Activated CD8-positive, alpha-beta memory T cell treated with anti-CD3 and anti-CD28 coated beads, Interleukin-2, amount 10 ng/mL, durations not matched to agents 7 days and 5 days (primary cell): Measurements from ENCODE around the gene TNFAIP1. TPM values are rescaled to one million over a fixed set of nuclear protein-coding genes. Genes with fewer than 3 reads are reported as not detected.
"Not testable (repeated sequence)": the region's sequence is repeated elsewhere in the genome, so short reads cannot be mapped to it uniquely, and the experiment has no call there.

ENCODE experiments used
- ATAC-seq: fragments of 150-1000 bp; cut with Tn5 transposase; one replicate; pipeline ENCODE4 v1.10.0; 2021; ENCODE audit warnings: moderate library complexity
- CTCF ChIA-PET: fragments of 350-600 bp; sonication (Branson Sonifier 250); formaldehyde crosslinking; loops from one replicate; lab custom pipeline; 2021; ENCODE audit warnings: antibody characterized with exemption; lab: Charles Lee
- DNase-seq: peaks from one replicate; pipeline ENCODE4 v3.0.0-alpha.2; 2020
- H3K27ac Mint-ChIP-seq: one replicate; pipeline ENCODE4 v1.8.0; 2021; ENCODE audit warnings: mild to moderate bottlenecking, mixed read lengths
- H3K27me3 Mint-ChIP-seq: one replicate; pipeline ENCODE4 v1.8.0; 2021; ENCODE audit warnings: mixed read lengths
- H3K36me3 Mint-ChIP-seq: one replicate; pipeline ENCODE4 v1.8.0; 2021; ENCODE audit warnings: mild to moderate bottlenecking, mixed read lengths
- H3K4me1 Mint-ChIP-seq: one replicate; pipeline ENCODE4 v1.8.0; 2021; ENCODE audit warnings: mixed read lengths
- H3K4me3 Mint-ChIP-seq: one replicate; pipeline ENCODE4 v1.8.0; 2021; ENCODE audit warnings: mild to moderate bottlenecking, moderate library complexity, mixed read lengths
- H3K9me3 Mint-ChIP-seq: one replicate; pipeline ENCODE4 v1.8.0; 2022; ENCODE audit warnings: low read depth, mixed read lengths
- total RNA-seq, 2 experiments: library from RNA; stranded (reverse); gene quantifications; one replicate each; pipeline ENCODE4 v1.2.3, GENCODE V29; 2021

Gene TNFAIP1
- 10 to 100 TPM; 19.5 to 22.2 TPM for total RNA-seq

DNA sequence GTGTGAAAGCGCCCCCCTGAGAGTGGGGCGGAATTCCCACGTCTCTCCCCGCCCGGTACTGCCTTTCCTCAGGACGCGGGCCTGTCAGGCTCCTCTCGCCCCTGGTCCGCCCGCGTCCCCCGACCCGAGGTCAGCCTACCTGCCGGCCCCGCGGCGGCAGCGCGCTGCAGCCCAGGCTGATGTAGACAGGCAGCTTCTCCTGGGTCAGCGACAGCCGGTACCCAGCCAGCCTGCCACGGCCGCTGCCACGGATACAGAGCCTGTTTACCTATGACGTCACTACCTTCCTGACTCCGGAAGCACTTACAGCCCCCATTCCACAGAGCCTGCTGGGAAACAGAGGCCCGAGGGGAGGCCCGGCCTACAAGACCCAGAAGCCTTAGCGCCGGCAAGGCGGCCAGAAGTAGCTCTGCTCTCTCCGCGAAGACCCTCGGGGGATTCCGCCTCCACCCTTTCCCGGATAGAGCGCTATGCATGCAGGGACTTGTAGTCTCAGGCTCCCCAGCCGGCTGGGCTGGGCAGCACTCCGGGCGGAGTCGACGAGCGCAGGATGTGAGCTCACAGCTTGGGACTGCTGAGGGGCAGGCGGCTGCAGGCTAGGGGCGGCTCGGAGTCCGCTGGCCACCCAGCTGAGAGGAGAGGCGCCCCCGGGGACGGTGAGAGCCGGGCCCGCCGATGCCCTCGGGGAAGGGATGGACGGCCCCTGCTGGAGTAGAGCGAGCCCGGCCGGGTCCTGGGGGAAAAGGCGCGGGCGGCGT, at the start of gene TNFAIP1, which contains the start of gene IFT20:
Gene TNFAIP1, plus strand, starts transcription at position 561 of the 758 bp plus-strand sequence. CDS start 3,761 bp downstream, outside the sequence.
Gene IFT20, minus strand, starts transcription at position 272 of the 758 bp plus-strand sequence. CDS start 3,487 bp downstream, outside the sequence.
- H3K9me3 Mint-ChIP-seq: no peaks in the 10 kb centered on the region
- no peaks in the 10 kb centered on the region for H3K27me3 Mint-ChIP-seq
- peaks cover 36% of the 10 kb centered on the region for H3K4me1 Mint-ChIP-seq
- peak; percentile 100 for DNase-seq
- H3K36me3 Mint-ChIP-seq: peaks cover 3% of the 10 kb centered on the region
- H3K27ac Mint-ChIP-seq: peak within 1 kb of the TSS; percentile 92
- peak within 1 kb of the TSS; percentile 97 for H3K4me3 Mint-ChIP-seq
- ATAC-seq: peak; percentile 96
- CTCF ChIA-PET: interaction anchor here (0.6 to 4.3 kb wide), 17 partner anchors 9 to 685 kb away, joined by 3 to 31 read pairs (median 3); partner anchors contain the start of genes BLTP2, POLDIP2 and TMEM97

DNA sequence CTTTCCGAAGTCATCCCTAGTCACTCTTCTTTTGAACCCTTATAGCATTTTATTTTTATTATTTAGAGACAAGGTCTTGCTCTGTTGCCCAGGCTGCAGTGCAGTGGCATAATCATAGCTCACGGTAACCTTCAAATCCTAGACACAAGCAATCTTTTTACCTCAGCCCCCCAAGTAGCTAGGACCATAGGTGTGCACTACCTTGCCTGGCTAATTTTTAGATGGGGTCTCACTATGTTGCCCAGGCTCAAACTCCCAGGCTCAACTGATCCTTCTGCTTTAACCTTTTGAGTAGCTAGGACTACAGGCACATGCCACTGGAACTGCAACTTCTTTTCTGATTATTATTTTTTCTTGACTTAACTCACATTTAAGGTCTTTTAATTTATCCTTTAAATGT, 49.6 kb upstream of the TNFAIP1 start:
- no peak overlapping the region for H3K27ac Mint-ChIP-seq
- no peaks in the 10 kb centered on the region for H3K36me3 Mint-ChIP-seq
- no peak overlapping the region for H3K4me3 Mint-ChIP-seq
- H3K27me3 Mint-ChIP-seq: peaks cover 29% of the 10 kb centered on the region
- H3K9me3 Mint-ChIP-seq: no peaks in the 10 kb centered on the region
- CTCF ChIA-PET: no interaction called here
- DNase-seq (no peak), ATAC-seq (no peak)
- no peaks in the 10 kb centered on the region for H3K4me1 Mint-ChIP-seq

GRCh38 chr17:28290703-28291102, 44.9 kb upstream of the TNFAIP1 start:
- H3K27me3 Mint-ChIP-seq: peaks cover 37% of the 10 kb centered on the region
- H3K36me3 Mint-ChIP-seq: no peaks in the 10 kb centered on the region
- ATAC-seq (no peak), DNase-seq (no peak)
- H3K9me3 Mint-ChIP-seq: no peaks in the 10 kb centered on the region
- CTCF ChIA-PET: no interaction called here
- H3K4me1 Mint-ChIP-seq: peaks cover 2% of the 10 kb centered on the region
- H3K4me3 Mint-ChIP-seq: no peak overlapping the region
- no peak overlapping the region for H3K27ac Mint-ChIP-seq

DNA sequence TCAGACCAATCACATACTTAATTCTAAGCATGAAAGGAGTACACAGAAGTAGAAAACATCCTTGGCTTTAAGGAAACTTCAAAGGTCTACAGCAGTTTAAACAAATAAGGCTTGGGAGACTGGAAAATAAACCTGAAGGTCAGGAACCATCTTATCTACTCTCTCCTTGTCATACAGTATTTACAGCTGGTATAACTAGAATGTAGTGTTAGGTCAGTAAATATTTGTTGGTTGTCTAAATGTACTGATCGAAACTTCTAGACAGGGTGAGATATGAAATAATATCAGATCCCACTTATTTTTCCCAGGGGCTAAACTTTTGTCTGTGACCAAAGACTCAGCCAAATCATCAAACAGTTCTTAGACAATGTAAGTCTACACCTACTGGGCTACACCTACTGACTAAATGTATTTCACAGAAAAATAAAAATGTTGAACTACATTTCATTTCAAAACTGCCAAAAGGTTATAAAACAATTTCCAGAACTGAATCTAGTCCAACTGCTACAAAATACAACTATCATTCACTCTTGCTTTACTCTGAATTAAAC, 43.7 kb upstream of the TNFAIP1 start:
- no peak for DNase-seq
- peaks cover 3% of the 10 kb centered on the region for H3K4me1 Mint-ChIP-seq
- no peaks in the 10 kb centered on the region for H3K9me3 Mint-ChIP-seq
- H3K27ac Mint-ChIP-seq: no peak overlapping the region
- CTCF ChIA-PET: no interaction called here
- no peak overlapping the region for H3K4me3 Mint-ChIP-seq
- no peaks in the 10 kb centered on the region for H3K36me3 Mint-ChIP-seq
- no peak for ATAC-seq
- peaks cover 41% of the 10 kb centered on the region for H3K27me3 Mint-ChIP-seq

DNA sequence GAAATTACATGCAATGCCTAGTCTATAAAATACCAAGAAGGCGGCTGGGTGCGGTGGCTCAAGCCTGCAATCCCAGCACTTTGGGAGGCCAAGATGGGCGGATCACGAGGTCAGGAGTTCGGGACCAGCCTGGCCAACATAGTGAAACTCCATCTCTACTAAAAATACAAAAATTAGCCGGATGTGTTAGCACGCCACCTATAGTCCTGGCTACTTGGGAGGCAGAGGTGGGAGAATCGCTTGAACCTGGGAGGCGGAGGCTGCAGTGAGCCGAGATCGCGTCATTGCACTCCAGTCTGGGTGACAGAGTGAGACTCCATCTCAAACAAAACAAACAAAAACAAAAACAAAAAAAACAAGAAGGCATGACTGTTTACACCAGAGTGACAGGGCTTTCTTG, 42.7 kb upstream of the TNFAIP1 start:
- CTCF ChIA-PET: interaction anchor here (1.5 kb wide), 1 partner anchor 41 kb away, joined by 3 read pairs; no protein-coding TSS in a partner anchor
- H3K4me3 Mint-ChIP-seq, ATAC-seq, H3K27ac Mint-ChIP-seq, H3K36me3 Mint-ChIP-seq, H3K9me3 Mint-ChIP-seq, H3K4me1 Mint-ChIP-seq, DNase-seq: not testable (repeated sequence)
- peaks cover 41% of the 10 kb centered on the region for H3K27me3 Mint-ChIP-seq

- Mint-ChIP-seq H3K4me3 (no peak overlapping the region), H3K36me3 (no peaks in the 10 kb centered on the region), H3K4me1 (peaks cover 3% of the 10 kb centered on the region), H3K27me3 (peaks cover 41% of the 10 kb centered on the region), H3K27ac (no peak overlapping the region), H3K9me3 (no peaks in the 10 kb centered on the region)
- no peak for DNase-seq
- ATAC-seq: no peak
- CTCF ChIA-PET: interaction anchor here (1.5 kb wide), 1 partner anchor 42 kb away, joined by 3 read pairs; no protein-coding TSS in a partner anchor
These were observed 41.6 kb upstream of the TNFAIP1 start for GRCh38 chr17:28293994-28294393.

- Mint-ChIP-seq H3K36me3 (no peaks in the 10 kb centered on the region), H3K27me3 (peaks cover 38% of the 10 kb centered on the region), H3K4me3 (no peak overlapping the region), H3K4me1 (peaks cover 3% of the 10 kb centered on the region), H3K27ac (no peak overlapping the region), H3K9me3 (no peaks in the 10 kb centered on the region)
- DNase-seq (no peak), ATAC-seq (no peak)
- CTCF ChIA-PET: interaction anchor here (0.9 to 1.0 kb wide), 2 partner anchors 44 to 121 kb away, joined by 3 read pairs; no protein-coding TSS in a partner anchor
These were observed 39.6 kb upstream of the TNFAIP1 start for GRCh38 chr17:28295677-28296578.

DNA sequence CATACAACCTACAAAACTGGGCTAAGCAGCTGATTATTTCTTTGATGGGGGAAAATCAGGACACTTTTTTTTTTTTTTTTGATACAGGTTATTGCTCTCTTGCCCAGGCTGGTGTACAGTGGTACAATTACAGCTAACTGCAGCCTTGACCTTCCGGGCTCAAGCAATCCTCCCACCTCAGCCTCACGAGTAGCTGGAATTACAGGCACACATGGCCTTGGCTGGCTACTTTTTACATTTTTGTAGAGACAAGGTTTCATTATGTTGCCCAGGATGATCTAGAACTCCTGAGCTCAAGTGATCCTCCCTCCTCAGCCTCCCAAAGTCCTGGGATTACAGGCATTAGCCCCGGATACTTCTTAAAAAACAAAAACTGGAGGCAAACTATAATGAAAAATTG, 37.1 kb upstream of the TNFAIP1 start:
- no peak overlapping the region for H3K27ac Mint-ChIP-seq
- DNase-seq (no peak), ATAC-seq (no peak)
- no peaks in the 10 kb centered on the region for H3K9me3 Mint-ChIP-seq
- H3K36me3 Mint-ChIP-seq: no peaks in the 10 kb centered on the region
- CTCF ChIA-PET: interaction anchor here (1.5 kb wide), 1 partner anchor 16 kb away, joined by 3 read pairs; no protein-coding TSS in a partner anchor
- peaks cover 3% of the 10 kb centered on the region for H3K4me1 Mint-ChIP-seq
- H3K27me3 Mint-ChIP-seq: peaks cover 17% of the 10 kb centered on the region
- no peak overlapping the region for H3K4me3 Mint-ChIP-seq

- Mint-ChIP-seq H3K4me1 (no peaks in the 10 kb centered on the region), H3K4me3 (no peak overlapping the region), H3K27ac (no peak overlapping the region), H3K27me3 (peaks cover 39% of the 10 kb centered on the region), H3K9me3 (no peaks in the 10 kb centered on the region), H3K36me3 (no peaks in the 10 kb centered on the region)
- ATAC-seq: no peak
- DNase-seq: no peak
- CTCF ChIA-PET: no interaction called here
These were observed 28.6 kb upstream of the TNFAIP1 start for GRCh38 chr17:28306954-28307401.

DNA sequence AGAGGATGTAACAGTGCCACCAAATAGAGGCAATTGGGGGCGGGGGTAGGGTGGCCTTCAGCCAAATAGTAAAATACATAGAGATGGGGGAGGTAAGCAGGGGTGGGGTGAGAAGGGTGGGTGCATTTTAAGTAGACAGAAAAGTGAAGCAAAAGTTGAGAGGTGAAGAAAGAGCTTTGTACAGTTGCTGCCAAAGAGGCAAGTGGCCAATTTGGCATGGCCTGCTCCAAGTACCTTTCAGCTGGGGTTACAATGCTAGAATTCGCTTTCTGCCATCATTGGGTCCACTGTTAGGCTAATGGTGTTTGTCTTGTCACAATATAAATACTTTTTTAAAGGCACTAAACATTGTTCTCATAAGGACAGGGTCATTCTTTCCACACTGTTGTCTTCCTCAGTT, 21.7 kb upstream of the TNFAIP1 start:
- CTCF ChIA-PET: interaction anchor here (0.9 to 1.1 kb wide), 3 partner anchors 22 to 102 kb away, joined by 3 read pairs; partner anchors contain the start of genes IFT20, SEBOX and TNFAIP1
- Mint-ChIP-seq H3K36me3 (no peaks in the 10 kb centered on the region), H3K27ac (no peak overlapping the region), H3K4me1 (peaks cover 12% of the 10 kb centered on the region), H3K4me3 (no peak overlapping the region), H3K9me3 (no peaks in the 10 kb centered on the region), H3K27me3 (peaks cover 3% of the 10 kb centered on the region)
- DNase-seq (no peak), ATAC-seq (no peak)

DNA sequence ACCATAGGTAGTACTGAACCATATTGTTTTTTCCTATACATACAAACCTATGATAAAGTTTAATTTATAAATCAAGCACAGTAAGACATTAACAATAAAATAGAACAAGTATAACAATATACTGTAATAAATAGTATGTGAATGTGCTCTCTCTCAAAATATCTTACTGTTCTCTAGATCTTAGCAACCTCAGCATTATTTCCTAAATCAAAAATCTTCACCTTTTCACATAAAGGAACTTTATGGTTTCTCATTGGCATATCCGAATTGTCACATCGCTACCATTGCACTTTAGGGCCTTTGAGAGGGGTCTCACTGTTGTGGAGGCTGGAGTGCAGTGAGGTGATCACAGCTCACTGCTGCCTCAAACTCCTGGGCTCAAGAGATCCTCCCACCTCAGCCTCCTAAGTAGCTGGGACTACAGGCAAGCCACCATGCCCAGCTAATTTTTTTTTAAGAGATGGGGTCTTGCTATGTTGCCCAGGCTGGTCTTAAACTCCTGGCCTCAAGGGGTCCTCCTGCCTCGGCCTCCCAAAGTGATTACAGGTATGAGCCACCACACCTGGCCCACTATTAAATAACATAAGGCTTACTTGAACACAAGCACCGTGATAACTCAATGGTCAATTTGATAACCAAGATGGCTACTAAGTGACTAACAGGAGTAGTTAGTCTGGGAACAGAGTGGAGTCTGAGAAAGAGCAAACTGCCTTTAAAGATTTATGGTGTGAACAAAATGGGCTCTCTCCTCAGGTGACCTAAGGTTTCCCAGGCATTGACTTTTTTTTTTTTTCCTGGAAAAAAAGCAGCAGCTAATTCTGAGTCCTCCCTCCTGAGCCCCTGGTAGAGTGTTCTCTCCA, 19.5 kb upstream of the TNFAIP1 start:
- Mint-ChIP-seq H3K27ac (no peak overlapping the region), H3K4me3 (no peak overlapping the region), H3K9me3 (no peaks in the 10 kb centered on the region), H3K4me1 (peaks cover 25% of the 10 kb centered on the region), H3K27me3 (peaks cover 3% of the 10 kb centered on the region), H3K36me3 (peaks cover 2% of the 10 kb centered on the region)
- DNase-seq (no peak), ATAC-seq (no peak)
- CTCF ChIA-PET: interaction anchor here (2.4 kb wide), 1 partner anchor 422 kb away, joined by 8 read pairs; the partner anchor contains the start of gene LYRM9
